Mesothelial cell of epicardium (in vitro differentiated cells): ENCODE data around the gene ME3. TPM values are rescaled to one million over a fixed set of nuclear protein-coding genes. Genes with fewer than 3 reads are reported as not detected.

Source experiments
- DNase-seq, 2 experiments: peaks; one replicate each; pipeline ENCODE4 v3.0.0; 2021; ENCODE audit warnings: low spot score in 2 of 2; ENCODE audit not compliant: unreplicated experiment in 2 of 2
- H3K27ac Mint-ChIP-seq: 2 replicates; pipeline ENCODE4 v1.8.0; 2021; ENCODE audit warnings: mixed read lengths
- H3K27me3 Mint-ChIP-seq: 2 replicates; pipeline ENCODE4 v1.8.0; 2021; ENCODE audit warnings: low read depth, mixed read lengths
- H3K36me3 Mint-ChIP-seq: 2 replicates; pipeline ENCODE4 v1.8.0; 2021; ENCODE audit warnings: mixed read lengths
- H3K4me1 Mint-ChIP-seq: 2 replicates; pipeline ENCODE4 v1.8.0; 2021; ENCODE audit warnings: mixed read lengths
- H3K4me3 Mint-ChIP-seq: 2 replicates; pipeline ENCODE4 v1.8.0; 2021; ENCODE audit warnings: mild to moderate bottlenecking, moderate library complexity, mixed read lengths
- H3K9me3 Mint-ChIP-seq: 2 replicates; pipeline ENCODE4 v1.8.0; 2021; ENCODE audit warnings: mixed read lengths
- total RNA-seq: library from RNA; stranded (reverse); gene quantifications from 3 replicates; pipeline ENCODE4 v1.2.1, GENCODE V29; 2021
- TF ChIP-seq, protein P1 (sequence below): fragments of 200-600 bp; sonication (generic); IDR thresholded peaks from one replicate; pipeline ENCODE4 v1.5.0; 2021; ENCODE audit warnings: antibody characterized with exemption; ENCODE audit not compliant: unreplicated experiment

ME3 gene
- total RNA-seq, 1 donor from 2014 or later = 11.8 TPM

DNA sequence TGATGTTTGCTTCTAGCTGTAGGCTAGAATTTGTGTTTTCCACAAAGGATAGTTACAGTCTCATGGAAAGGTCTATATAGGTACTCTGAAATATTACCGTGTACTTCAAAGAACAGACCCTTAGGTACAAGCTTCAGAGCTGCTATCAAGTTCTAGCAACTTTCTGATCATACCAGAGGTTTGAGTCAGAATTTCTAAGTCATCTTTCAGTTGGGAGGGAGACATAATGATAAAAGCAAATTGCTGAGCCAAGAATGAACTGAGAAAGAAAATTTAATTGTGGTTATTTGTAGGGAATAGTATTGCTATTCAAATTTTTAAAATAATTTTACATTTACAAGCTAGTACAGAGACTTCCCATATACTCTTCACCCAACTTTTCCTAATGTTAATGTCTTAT, 19.9 kb upstream of the ME3 start:
- Mint-ChIP-seq H3K27me3 (no peaks in the 10 kb centered on the region), H3K4me3 (no peak overlapping the region), H3K9me3 (no peaks in the 10 kb centered on the region), H3K27ac (no peak overlapping the region), H3K36me3 (no peaks in the 10 kb centered on the region), H3K4me1 (peaks cover 53% of the 10 kb centered on the region)
- no peak for DNase-seq
- TF ChIP-seq, protein P1, sequence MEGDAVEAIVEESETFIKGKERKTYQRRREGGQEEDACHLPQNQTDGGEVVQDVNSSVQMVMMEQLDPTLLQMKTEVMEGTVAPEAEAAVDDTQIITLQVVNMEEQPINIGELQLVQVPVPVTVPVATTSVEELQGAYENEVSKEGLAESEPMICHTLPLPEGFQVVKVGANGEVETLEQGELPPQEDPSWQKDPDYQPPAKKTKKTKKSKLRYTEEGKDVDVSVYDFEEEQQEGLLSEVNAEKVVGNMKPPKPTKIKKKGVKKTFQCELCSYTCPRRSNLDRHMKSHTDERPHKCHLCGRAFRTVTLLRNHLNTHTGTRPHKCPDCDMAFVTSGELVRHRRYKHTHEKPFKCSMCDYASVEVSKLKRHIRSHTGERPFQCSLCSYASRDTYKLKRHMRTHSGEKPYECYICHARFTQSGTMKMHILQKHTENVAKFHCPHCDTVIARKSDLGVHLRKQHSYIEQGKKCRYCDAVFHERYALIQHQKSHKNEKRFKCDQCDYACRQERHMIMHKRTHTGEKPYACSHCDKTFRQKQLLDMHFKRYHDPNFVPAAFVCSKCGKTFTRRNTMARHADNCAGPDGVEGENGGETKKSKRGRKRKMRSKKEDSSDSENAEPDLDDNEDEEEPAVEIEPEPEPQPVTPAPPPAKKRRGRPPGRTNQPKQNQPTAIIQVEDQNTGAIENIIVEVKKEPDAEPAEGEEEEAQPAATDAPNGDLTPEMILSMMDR = no peak

DNA sequence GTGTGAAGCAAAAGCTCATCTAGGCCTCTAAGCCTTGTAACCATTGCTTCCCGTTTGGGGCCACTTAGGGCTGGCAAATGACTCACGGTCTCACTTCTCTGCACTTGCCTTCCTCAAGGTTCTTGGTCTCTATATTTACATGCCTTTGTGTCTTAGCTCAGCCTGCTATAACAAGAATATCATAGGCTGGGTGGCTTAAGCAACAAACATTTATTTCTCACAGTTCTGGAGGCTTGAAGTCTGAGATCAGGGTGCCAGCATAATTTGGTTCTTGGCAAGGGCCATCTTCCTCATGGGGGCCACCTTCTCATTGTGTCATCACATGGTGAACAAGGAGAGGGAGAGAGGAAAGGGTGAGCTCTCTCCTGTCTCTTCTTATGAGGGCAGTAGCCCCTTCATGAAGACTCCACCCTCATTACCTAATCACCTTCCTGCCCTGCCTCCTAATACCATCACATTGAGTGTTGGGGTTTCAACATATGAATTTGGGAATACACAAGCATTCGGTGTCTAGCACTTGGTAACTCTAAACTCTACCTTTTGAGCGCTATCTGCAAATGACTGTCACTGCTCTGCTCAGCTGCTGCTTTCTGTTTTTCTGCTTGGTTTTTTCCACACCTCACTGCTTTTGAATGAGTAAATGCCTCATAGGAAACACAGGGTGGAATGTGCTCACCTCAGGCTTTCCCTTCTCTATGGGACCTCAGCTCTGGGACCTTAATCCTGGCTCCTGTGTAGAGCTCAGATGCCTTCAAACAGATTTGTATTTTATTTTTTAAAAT, 16.2 kb upstream of the ME3 start:
- Mint-ChIP-seq H3K27ac (no peak overlapping the region), H3K4me3 (no peak overlapping the region), H3K4me1 (peaks cover 25% of the 10 kb centered on the region), H3K9me3 (no peaks in the 10 kb centered on the region), H3K36me3 (no peaks in the 10 kb centered on the region), H3K27me3 (no peaks in the 10 kb centered on the region)
- no peak for DNase-seq
- TF ChIP-seq, protein P1 = no peak

DNA sequence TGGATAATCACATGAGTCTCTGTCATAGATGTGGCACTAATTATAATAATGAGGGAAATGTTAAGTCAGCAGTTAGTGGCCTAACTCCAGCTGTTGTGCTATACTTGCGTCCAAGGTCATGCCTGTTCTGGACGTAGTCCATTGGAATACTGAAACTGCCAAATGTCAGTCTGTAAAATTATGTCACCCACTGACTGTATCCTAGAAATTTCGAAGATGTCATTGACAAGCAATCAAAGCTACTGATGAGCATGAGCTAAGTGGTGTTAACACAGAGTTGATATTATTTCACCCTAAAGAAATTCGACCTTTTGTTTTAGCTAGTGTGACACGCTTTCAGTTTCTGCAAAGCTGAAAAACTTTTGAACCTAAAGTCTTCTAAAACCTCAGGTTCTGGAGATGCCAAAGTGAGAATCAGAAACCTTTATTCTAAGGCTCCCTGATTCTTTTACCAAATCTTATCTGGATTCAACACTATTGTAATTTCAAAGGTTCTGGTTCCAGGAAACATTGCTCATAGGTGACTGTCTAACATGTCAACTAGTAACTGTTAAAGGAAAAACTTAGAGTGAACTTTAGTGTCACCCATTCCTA, 14.9 kb upstream of the ME3 start:
- Mint-ChIP-seq H3K36me3 (no peaks in the 10 kb centered on the region), H3K4me1 (peaks cover 23% of the 10 kb centered on the region), H3K27ac (no peak overlapping the region), H3K27me3 (no peaks in the 10 kb centered on the region), H3K9me3 (no peaks in the 10 kb centered on the region), H3K4me3 (no peak overlapping the region)
- TF ChIP-seq, protein P1 = no peak
- DNase-seq = no peak

DNA sequence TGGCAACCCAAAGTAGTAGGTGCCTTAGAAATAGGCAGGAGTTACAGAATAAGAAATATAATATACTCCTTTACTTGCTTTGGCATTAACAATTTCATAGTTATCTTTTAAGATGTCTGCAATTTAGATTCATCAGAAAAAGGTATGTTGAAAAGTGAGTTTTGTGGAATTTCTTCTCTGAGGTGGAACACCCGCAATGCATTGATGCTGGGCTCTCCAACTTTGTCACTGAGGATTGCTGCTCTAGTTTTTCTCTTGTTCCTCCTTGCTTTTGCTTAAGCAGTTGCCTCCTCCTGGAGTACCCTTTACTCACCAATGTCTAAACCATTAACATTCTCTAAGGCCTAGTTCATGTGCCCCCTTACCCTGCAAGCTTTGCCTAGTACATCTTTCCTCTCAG, 14.1 kb upstream of the ME3 start:
- H3K9me3 Mint-ChIP-seq = no peaks in the 10 kb centered on the region
- peaks cover 22% of the 10 kb centered on the region for H3K4me1 Mint-ChIP-seq
- TF ChIP-seq, protein P1 = no peak
- H3K27me3 Mint-ChIP-seq = no peaks in the 10 kb centered on the region
- no peak overlapping the region for H3K27ac Mint-ChIP-seq
- no peaks in the 10 kb centered on the region for H3K36me3 Mint-ChIP-seq
- H3K4me3 Mint-ChIP-seq = no peak overlapping the region
- no peak for DNase-seq

DNA sequence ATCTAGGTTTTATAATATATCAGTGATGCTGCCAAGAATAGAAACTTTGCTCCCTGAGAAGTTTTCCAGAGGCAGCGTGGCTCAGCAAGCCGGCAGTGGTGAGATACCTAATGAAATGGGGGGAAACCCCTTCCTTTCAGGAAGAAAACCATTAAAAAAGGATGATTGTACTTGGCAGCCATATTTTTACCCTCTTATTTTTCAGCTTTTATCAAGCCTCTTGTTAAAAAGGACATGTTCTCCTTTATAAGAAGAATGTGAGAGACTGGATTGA, 9.0 kb upstream of the ME3 start:
- peak overlapping the region; percentile 56 for H3K27ac Mint-ChIP-seq

More for the DNA sequence above, 9.0 kb upstream of the ME3 start:
- no peak for DNase-seq
- TF ChIP-seq, protein P1 = no peak
- peaks cover 27% of the 10 kb centered on the region for H3K4me1 Mint-ChIP-seq
- H3K27me3 Mint-ChIP-seq = no peaks in the 10 kb centered on the region
- no peak overlapping the region for H3K4me3 Mint-ChIP-seq
- no peaks in the 10 kb centered on the region for H3K36me3 Mint-ChIP-seq
- H3K9me3 Mint-ChIP-seq = no peaks in the 10 kb centered on the region
